SU-DHL-6 (cell line): Measurements from ENCODE around the gene HOXD12.
A peak's percentile ranks its signal among the peaks of the same experiment; 100 is the strongest.

ENCODE experiments used
- H2AFZ ChIP-seq: fragments of 200-600 bp; sonication (generic); 2 replicates; pipeline ENCODE4 v1.6.1; 2014; ENCODE audit warnings: low read depth, mild to moderate bottlenecking, moderate library complexity, mixed read lengths, antibody characterized with exemption, low read length; ENCODE audit not compliant: severe bottlenecking
- H3F3A ChIP-seq: fragments of 200-600 bp; shearing (Covaris generic); 2 replicates; pipeline ENCODE4 v1.6.0; 2016; ENCODE audit warnings: antibody characterized with exemption, mild to moderate bottlenecking; ENCODE audit not compliant: insufficient read depth
- H3K27ac ChIP-seq: fragments of 200-600 bp; sonication (generic); 2 replicates; pipeline ENCODE4 v1.5.1; 2016; ENCODE audit warnings: low read depth, mild to moderate bottlenecking, low read length, moderate library complexity, mixed read lengths
- H3K27me3 ChIP-seq: fragments of 200-600 bp; sonication (generic), shearing (Covaris generic); 2 replicates; pipeline ENCODE4 v1.6.0; 2014; ENCODE audit warnings: mild to moderate bottlenecking, low read length
- H3K36me3 ChIP-seq: fragments of 200-600 bp; sonication (generic); 2 replicates; pipeline ENCODE4 v1.6.1; 2014; ENCODE audit warnings: mild to moderate bottlenecking, low read length, mixed read lengths
- H3K4me2 ChIP-seq: fragments of 300-600, 200-600 bp; shearing (Covaris generic), sonication (generic); 2 replicates; pipeline ENCODE4 v1.6.0; 2014; ENCODE audit warnings: low read length, low read depth, mild to moderate bottlenecking; ENCODE audit not compliant: poor library complexity, severe bottlenecking
- H3K4me3 ChIP-seq: fragments of 200-600 bp; sonication (generic); 2 replicates; pipeline ENCODE4 v1.5.1; 2014; ENCODE audit warnings: antibody characterized with exemption, low read length, mild to moderate bottlenecking, mixed read lengths; ENCODE audit not compliant: insufficient read depth, poor library complexity, severe bottlenecking
- H3K79me2 ChIP-seq: fragments of 200-600 bp; sonication (generic); 2 replicates; pipeline ENCODE4 v1.6.1; 2014; ENCODE audit warnings: mild to moderate bottlenecking, low read length, moderate library complexity; ENCODE audit not compliant: insufficient read depth
- H3K9ac ChIP-seq: fragments of 200-600 bp; sonication (generic); 2 replicates; pipeline ENCODE4 v1.7.0; 2014; ENCODE audit warnings: mild to moderate bottlenecking, low read length
- H3K9me2 ChIP-seq: fragments of 200-600 bp; sonication (generic); replicated peaks from 2 replicates; pipeline ENCODE4 v1.6.1; 2014; ENCODE audit warnings: low read length; ENCODE audit not compliant: insufficient read depth
- H3K9me3 ChIP-seq: fragments of 200-600 bp; sonication (generic); 2 replicates; pipeline ENCODE4 v1.6.1; 2014; ENCODE audit warnings: low read length, mixed read lengths; ENCODE audit not compliant: insufficient read depth
- H4K20me1 ChIP-seq: fragments of 200-600 bp; sonication (generic); 2 replicates; pipeline ENCODE4 v1.6.1; 2014; ENCODE audit warnings: low read depth, mild to moderate bottlenecking, antibody characterized with exemption, low read length, moderate library complexity, mixed read lengths
- EZH2phosphoT487 ChIP-seq: fragments of 200-600 bp; sonication (generic), shearing (Covaris generic); conservative IDR thresholded peaks from 2 replicates; pipeline ENCODE4 v1.6.1; 2018; ENCODE audit warnings: mild to moderate bottlenecking, antibody characterized with exemption, low read length, moderate library complexity, mixed read lengths
- TF ChIP-seq, protein P1 (sequence below): fragments of 200-600 bp; sonication (generic); IDR thresholded peaks from one replicate; pipeline ENCODE4 v1.5.1; 2017; ENCODE audit warnings: antibody characterized with exemption, mild to moderate bottlenecking, low read length, moderate library complexity; ENCODE audit not compliant: insufficient read depth, poor library complexity, severe bottlenecking

The HOXD12 gene

DNA sequence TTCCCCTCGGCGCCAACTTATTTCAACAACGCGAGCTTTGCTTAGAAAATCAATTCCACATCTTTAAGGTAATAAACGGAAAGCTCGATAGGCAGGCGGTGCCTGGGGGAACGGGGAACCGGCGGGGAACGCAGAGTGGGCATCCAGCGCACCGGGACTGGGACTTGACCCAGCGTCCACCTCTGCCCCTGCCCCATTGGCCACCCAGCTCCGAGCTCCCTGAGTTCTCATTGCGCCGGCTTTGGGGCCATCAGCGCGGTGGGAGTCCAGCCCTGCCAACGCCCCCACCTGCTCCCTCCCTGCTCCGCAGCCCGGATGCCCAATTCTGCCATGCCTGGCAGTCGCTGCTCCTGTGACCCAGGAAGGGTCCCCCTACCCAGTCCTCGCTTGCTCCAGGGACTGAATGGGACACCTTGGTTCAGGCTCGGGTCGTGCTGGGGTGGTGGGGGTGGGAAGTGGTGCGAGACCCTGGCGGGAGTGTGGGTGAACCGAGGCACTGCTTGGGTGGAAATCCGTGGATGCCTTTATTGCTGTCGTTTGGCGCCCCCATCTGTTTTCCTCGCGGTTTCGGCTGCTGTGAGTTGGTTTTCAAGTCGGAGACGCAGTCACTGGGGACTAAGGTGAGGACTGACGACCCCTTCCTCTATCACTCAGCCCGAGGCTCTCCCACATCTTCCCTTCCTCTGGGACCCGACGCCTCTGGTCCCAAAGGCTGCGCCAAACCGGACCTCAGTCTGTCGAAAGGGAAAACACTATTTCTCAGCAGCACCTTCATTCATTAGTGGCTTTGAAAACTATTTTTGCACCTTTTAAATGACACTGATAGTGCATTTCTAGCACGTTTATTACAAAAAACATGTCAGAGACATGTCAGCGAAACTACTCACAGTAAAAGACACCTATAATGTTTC lies 13.5 kb upstream of the HOXD12 start:
- H2AFZ ChIP-seq, result no peak overlapping the region
- TF ChIP-seq, protein P1, sequence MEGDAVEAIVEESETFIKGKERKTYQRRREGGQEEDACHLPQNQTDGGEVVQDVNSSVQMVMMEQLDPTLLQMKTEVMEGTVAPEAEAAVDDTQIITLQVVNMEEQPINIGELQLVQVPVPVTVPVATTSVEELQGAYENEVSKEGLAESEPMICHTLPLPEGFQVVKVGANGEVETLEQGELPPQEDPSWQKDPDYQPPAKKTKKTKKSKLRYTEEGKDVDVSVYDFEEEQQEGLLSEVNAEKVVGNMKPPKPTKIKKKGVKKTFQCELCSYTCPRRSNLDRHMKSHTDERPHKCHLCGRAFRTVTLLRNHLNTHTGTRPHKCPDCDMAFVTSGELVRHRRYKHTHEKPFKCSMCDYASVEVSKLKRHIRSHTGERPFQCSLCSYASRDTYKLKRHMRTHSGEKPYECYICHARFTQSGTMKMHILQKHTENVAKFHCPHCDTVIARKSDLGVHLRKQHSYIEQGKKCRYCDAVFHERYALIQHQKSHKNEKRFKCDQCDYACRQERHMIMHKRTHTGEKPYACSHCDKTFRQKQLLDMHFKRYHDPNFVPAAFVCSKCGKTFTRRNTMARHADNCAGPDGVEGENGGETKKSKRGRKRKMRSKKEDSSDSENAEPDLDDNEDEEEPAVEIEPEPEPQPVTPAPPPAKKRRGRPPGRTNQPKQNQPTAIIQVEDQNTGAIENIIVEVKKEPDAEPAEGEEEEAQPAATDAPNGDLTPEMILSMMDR, result peak; percentile 16
- TF ChIP-seq EZH2phosphoT487, result no peak
- no peaks in the 10 kb centered on the region for H3K27me3 ChIP-seq
- no peaks in the 10 kb centered on the region for H3K9me2 ChIP-seq
- H3K9ac ChIP-seq, result no peak overlapping the region
- no peaks in the 10 kb centered on the region for H3K36me3 ChIP-seq
- H3K4me3 ChIP-seq, result no peak overlapping the region
- H3K9me3 ChIP-seq, result no peaks in the 10 kb centered on the region
- no peaks in the 10 kb centered on the region for H3F3A ChIP-seq
- no peak overlapping the region for H3K4me2 ChIP-seq
- no peak overlapping the region for H3K27ac ChIP-seq
- H3K79me2 ChIP-seq, result no peaks in the 10 kb centered on the region
- H4K20me1 ChIP-seq, result no peaks in the 10 kb centered on the region

DNA sequence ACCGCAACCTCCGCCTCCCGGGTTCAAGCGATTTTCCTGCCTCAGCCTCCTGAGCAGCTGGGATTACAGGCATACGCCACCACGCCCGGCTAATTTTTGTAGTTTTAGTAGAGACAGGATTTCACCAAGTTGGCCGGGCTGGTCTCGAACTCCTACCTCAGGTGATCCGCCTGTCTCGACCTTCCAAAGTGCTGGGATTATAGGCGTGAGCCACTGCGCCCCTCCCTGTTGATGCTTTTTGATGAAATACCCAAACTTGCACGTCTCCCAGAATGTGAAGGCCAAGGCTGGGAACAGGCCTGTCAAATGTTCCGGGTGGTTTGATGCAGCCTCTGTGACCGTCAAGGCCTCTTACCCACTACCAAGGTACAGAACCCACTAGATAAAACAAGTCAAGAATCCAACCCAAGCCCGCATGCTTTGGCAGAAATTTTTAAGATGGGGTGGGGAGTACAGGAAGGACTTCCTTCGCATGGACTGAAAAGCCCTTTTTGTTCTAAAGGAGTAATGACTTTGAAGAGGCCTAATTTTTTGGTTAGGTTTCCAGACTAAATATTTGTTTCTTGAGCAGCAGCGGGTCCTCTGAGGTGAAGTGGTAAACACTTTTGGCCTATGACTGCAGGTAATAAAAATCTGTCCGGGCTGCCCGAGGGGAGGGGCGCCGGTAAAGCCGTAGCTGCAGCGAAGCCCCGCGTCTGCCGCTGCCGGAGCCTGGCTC lies 12.1 kb upstream of the HOXD12 start:
- no peaks in the 10 kb centered on the region for H4K20me1 ChIP-seq
- H3K27ac ChIP-seq, result no peak overlapping the region
- H3K4me3 ChIP-seq, result no peak overlapping the region
- H3K9ac ChIP-seq, result no peak overlapping the region
- TF ChIP-seq, protein P1, result no peak
- no peak for TF ChIP-seq EZH2phosphoT487
- no peaks in the 10 kb centered on the region for H3K36me3 ChIP-seq
- H2AFZ ChIP-seq, result no peak overlapping the region
- H3K9me2 ChIP-seq, result no peaks in the 10 kb centered on the region
- no peak overlapping the region for H3K4me2 ChIP-seq
- H3K79me2 ChIP-seq, result no peaks in the 10 kb centered on the region
- no peaks in the 10 kb centered on the region for H3F3A ChIP-seq
- no peaks in the 10 kb centered on the region for H3K9me3 ChIP-seq
- no peaks in the 10 kb centered on the region for H3K27me3 ChIP-seq

DNA sequence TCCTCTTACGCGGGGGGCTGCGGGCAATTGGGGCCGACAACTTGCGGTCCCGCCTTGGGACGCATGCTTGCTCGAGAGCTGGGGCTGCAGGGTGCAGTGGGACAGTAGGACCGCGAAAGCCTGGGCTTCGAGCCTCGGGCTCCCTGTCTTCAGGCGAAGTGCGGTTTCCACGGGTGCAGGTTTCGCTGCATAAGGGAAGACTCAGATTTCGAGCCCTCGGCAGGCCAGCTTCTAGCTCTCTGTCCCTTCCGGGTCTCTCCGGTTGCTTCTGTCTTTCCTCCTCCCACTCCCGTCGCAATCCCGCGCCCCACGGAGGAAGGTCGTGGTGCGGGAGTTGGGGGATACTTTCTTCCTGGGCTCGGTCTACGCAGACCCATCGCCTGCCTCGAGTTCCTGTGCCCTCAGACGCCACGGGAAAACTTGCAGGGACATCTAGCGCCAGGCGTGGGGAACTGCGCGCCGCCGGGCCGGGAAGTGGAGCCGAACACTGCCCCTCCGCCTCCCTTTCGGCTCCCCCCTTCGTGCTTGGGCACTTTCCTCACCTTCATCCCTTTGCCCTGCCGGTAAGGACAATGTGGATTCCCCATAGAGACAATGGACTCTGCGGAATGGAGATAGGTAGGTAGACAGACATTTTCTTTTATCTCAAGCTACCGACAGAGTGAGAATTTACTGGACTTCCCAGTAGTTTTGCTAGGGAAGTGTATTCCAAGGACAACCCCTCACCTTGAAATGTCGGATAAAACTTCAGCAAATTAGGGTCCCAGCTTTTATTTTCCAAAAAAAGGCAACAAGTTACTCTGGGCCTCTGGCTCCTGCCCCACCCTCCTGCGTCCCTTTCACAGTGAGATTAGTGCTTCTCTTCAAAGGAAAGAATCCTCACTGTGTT lies 11.3 kb upstream of the HOXD12 start:
- H3K9me3 ChIP-seq, result no peaks in the 10 kb centered on the region
- H3K36me3 ChIP-seq, result no peaks in the 10 kb centered on the region
- TF ChIP-seq, protein P1, result no peak
- TF ChIP-seq EZH2phosphoT487, result no peak
- H3K79me2 ChIP-seq, result no peaks in the 10 kb centered on the region
- H4K20me1 ChIP-seq, result no peaks in the 10 kb centered on the region
- no peak overlapping the region for H3K4me3 ChIP-seq
- no peak overlapping the region for H2AFZ ChIP-seq
- no peak overlapping the region for H3K4me2 ChIP-seq
- H3K27ac ChIP-seq, result no peak overlapping the region
- no peaks in the 10 kb centered on the region for H3K9me2 ChIP-seq
- H3F3A ChIP-seq, result no peaks in the 10 kb centered on the region
- H3K27me3 ChIP-seq, result no peaks in the 10 kb centered on the region
- no peak overlapping the region for H3K9ac ChIP-seq
